Lower leg skin (tissue), 4 donors: ENCODE measurements around the gene LIMD2. TPM values are rescaled to one million over a fixed set of nuclear protein-coding genes. Genes with fewer than 3 reads are reported as not detected.
"Not testable (repeated sequence)": the region's sequence is repeated elsewhere in the genome, so short reads cannot be mapped to it uniquely, and the experiment has no call there.

Experiments used
- DNase-seq, 2 donors: peaks; one replicate each; pipeline ENCODE4 v3.0.0-alpha.2; 2019; ENCODE audit warnings: low spot score in 2 of 2
- H3K4me3 ChIP-seq: fragments of 200-600 bp; sonication (generic); 2 replicates; pipeline ENCODE4 v1.5.1; 2017; ENCODE audit warnings: mild to moderate bottlenecking, low read depth; ENCODE audit not compliant: poor library complexity, severe bottlenecking
- CTCF ChIP-seq, 3 donors: fragments of 450-650 bp; IDR thresholded peaks; one replicate each; pipeline ENCODE4 v1.5.1; 2016; ENCODE audit warnings: antibody characterized with exemption in 3 of 3, mild to moderate bottlenecking in 3 of 3, moderate library complexity in 2 of 3
- POLR2A ChIP-seq, 2 donors: fragments of 450-650 bp; IDR thresholded peaks; one replicate each; pipeline ENCODE4 v1.6.1; 2016 to 2017; ENCODE audit warnings: antibody characterized with exemption in 2 of 2, mild to moderate bottlenecking in 1 of 2, moderate library complexity in 1 of 2
- WGBS, 2 donors: methylation state at CpG; one replicate each; pipeline ENCODE4 v1.1.5; 2018; 5-methylcytosine and 5-hydroxymethylcytosine counted together
- intact Hi-C: fragments of 100-400 bp; cut with DNase I; formaldehyde crosslinking; loops from one replicate; pipeline ENCODE4 v1.15.0; 2023; ENCODE audit warnings: low total_unique reads
- total RNA-seq, 4 donors: library from RNA; depleted of rRNA; stranded (reverse); fragments of >200 nt; gene quantifications; one replicate each; pipeline ENCODE4 v1.1.0, GENCODE V29; 2016

The LIMD2 gene
- total RNA-seq, 4 donors from 2014 or later, result 3.3 to 9.0 (median 4.8) TPM

DNA sequence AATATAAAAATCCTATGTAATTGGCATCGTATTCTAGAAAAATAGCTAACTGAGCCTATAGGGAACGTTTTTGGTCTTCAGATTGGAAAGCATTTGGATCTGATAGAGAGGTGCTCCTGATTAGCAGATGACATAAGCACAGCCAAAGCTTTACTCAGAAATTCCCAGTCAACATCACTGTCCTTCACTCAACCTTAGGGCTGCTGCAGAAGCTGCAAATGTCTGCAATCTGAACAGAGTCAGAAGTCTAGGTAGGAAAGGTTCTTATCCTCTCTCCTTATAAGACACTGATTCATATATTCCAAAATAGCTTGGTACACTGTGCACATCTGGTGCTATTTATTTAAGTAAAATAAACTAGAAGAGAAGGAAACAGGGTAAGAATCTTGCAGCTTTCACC, 22.5 kb upstream of the LIMD2 start:
- TF ChIP-seq CTCF (IDR thresholded peaks at IDR 0.05) (no peak), POLR2A (IDR thresholded peaks at IDR 0.05) (no peak)
- 56 to 68% methylated on average over 2 of the region's 2 CpGs for WGBS, 2 donors
- DNase-seq, result no peak
- intact Hi-C loops, result no loop called here
- H3K4me3 ChIP-seq, result no peak overlapping the region

DNA sequence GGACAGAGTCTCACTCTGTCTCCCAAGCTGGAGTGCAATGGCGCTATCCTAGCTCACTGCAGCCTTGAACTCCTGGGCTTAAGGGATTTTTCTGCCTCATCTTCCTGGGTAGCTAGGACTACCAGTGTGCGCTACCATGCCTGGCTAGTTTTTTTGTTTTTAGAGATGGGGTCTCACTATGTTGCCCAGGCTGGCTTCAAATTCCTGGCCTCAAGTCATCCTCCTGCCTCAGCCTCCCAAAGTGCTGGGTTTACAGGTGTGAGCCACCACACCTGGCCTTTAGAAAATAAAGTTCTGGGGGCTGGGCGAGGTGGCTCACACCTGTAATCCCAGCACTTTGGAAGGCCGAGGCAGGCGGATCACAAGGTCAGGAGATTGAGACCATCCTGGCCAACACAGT, 20.3 kb upstream of the LIMD2 start:
- 100% methylated on average over 5 of the region's 5 CpGs for WGBS, 2 donors
- DNase-seq, H3K4me3 ChIP-seq, intact Hi-C loops: not testable (repeated sequence)

DNA sequence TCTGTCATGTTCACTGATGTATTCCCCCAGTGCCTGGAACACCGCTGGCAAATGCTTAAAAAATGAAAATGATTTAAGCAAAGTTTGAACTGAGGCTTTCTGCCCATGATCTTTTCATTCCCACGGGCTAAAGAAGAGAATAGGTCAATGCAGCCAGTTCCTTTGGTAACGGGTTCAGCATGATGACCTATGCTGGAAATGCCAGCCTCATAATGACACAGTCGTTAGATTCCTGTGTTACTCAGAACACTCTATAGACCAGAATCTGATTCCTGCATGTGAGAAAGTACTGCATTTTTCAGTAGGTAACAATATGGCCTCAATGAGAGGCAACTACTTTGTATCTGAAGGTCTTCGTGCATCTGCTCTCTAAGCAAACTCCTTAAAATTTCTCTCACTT, 19.1 kb upstream of the LIMD2 start:
- DNase-seq, result no peak
- H3K4me3 ChIP-seq, result no peak overlapping the region
- WGBS, 2 donors, result 83 to 88% methylated on average over 5 of the region's 5 CpGs
- TF ChIP-seq POLR2A (IDR thresholded peaks at IDR 0.05) (no peak), CTCF (IDR thresholded peaks at IDR 0.05) (no peak)
- intact Hi-C loops, result no loop called here

GRCh38 chr17:63716426-63716825, 16.5 kb upstream of the LIMD2 start:
- no peak overlapping the region for H3K4me3 ChIP-seq
- intact Hi-C loops, result no loop called here
- DNase-seq, result no peak
- TF ChIP-seq CTCF (IDR thresholded peaks at IDR 0.05) (no peak), POLR2A (IDR thresholded peaks at IDR 0.05) (no peak)
- WGBS, 2 donors, result 89 to 91% methylated on average over 3 of the region's 3 CpGs

- TF ChIP-seq CTCF (IDR thresholded peaks at IDR 0.05), result no peak
- TF ChIP-seq POLR2A (IDR thresholded peaks at IDR 0.05), result no peak
- intact Hi-C loops, result no loop called here
- no peak for DNase-seq
- no peak overlapping the region for H3K4me3 ChIP-seq
- 75 to 86% methylated on average over 10 of the region's 10 CpGs for WGBS, 2 donors
These were observed 14.8 kb upstream of the LIMD2 start for GRCh38 chr17:63714550-63715277.

DNA sequence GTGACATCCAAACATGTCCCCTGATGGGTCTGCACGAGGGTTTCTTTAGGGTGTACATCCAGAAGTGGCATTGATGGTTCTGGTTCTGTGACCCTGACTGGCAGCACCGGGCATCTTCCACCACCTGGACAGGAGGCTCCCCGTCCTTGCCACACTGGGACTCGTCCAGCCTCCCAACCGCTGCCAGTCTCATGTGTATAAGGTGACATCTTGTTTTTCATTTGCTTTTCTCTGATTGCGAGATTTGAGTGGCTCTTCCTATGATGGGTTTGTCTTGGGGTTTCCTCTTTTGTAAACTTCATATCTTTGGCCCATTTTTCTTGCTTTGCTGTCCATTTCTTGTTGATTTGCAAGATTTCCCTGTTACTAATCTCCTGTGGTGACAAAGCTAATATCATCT, 9.2 kb upstream of the LIMD2 start:
- WGBS, 2 donors, result 90% methylated on average over 6 of the region's 6 CpGs
- TF ChIP-seq CTCF (IDR thresholded peaks at IDR 0.05) (no peak), POLR2A (IDR thresholded peaks at IDR 0.05) (no peak)
- DNase-seq, result no peak
- intact Hi-C loops, result no loop called here
- no peak overlapping the region for H3K4me3 ChIP-seq
